Tibial artery (tissue), 4 donors: ENCODE data around the gene MED22.
"Not testable (repeated sequence)": the region's sequence is repeated elsewhere in the genome, so short reads cannot be mapped to it uniquely, and the experiment has no call there.

Experiments
- DNase-seq, 2 donors: peaks; one replicate each; pipeline ENCODE4 v3.0.0-alpha.2; 2019
- H3K27ac ChIP-seq, 2 donors: fragments of 200-600 bp; sonication (generic) in 1 of 2; 1 replicate in 1 of 2; 2 replicates in 1 of 2; pipeline ENCODE4 v1.5.1; 2018 to 2019; ENCODE audit warnings: mild to moderate bottlenecking in 1 of 2
- H3K27me3 ChIP-seq, 2 donors: fragments of 200-600 bp; sonication (generic) in 1 of 2; one replicate each; pipeline versions ENCODE4 v1.5.1 to v1.6.0; 2016 to 2019
- H3K36me3 ChIP-seq, 3 donors: fragments of 200-600 bp; sonication (generic) in 2 of 3; one replicate each; pipeline ENCODE4 v1.5.1; 2016 to 2019; ENCODE audit warnings: mild to moderate bottlenecking in 2 of 3
- H3K4me1 ChIP-seq, 4 donors: fragments of 200-600 bp; sonication (generic) in 2 of 4; 1 replicate in 3 of 4; 2 replicates in 1 of 4; pipeline ENCODE4 v1.5.1; 2016 to 2019
- H3K4me3 ChIP-seq, 2 donors: fragments of 200-600 bp; sonication (generic) in 1 of 2; 1 replicate in 1 of 2; 2 replicates in 1 of 2; pipeline ENCODE4 v1.5.1; 2018 to 2019; ENCODE audit warnings: mild to moderate bottlenecking in 2 of 2
- H3K9me3 ChIP-seq, 3 donors: fragments of 200-600 bp; sonication (generic) in 1 of 3; one replicate each; pipeline ENCODE4 v1.5.1; 2016 to 2019
- intact Hi-C: fragments of 100-400 bp; cut with DNase I; formaldehyde crosslinking; loops from one replicate; pipeline ENCODE4 v1.15.0; 2023; ENCODE audit warnings: low total_unique reads
- TF ChIP-seq, protein P1 (sequence below), 2 experiments: fragments of 200-600 bp in 1 of 2; fragments of 450-650 bp in 1 of 2; IDR thresholded peaks; one replicate each; pipeline ENCODE4 v1.5.1; 2017 to 2019; ENCODE audit warnings: antibody characterized with exemption in 2 of 2, mild to moderate bottlenecking in 1 of 2, moderate library complexity in 1 of 2

The MED22 gene

DNA sequence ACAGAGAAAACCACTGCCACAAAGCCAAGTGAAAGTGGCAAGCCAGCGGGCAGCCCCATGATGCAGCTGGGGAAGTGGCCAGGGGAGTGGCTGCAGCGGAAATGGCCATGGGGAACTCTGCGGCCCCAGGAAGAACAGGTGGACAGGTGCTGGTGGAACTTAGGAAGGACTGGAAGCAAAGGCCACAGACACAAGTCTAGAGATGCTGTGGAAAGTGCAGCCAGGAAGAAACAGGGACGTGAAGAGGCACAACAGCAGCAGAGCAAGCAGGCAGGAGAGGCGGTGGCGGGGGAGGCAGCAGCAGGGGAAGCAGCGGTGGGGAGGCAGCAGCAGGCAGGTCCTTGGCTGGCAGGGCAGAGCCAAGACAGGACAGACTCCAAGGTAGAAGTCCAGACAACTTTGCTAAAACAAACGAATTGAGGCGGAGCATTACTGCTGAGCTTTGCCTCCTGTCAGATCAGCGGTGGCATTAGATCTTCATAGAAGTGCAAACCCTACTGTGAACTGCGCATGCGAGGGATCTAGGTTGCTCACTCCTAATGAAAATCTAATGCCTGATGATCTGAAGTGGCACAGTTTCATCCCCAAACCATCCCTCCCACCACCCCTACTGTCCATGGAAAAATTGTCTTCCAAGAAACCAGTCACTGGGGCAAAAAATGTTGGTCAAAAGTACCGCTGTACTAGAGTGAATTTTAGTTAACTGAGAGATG lies 23.8 kb downstream of the MED22 start:
- Histone ChIP-seq H3K4me3 (no peak overlapping the region), H3K27me3 (no peaks in the 10 kb centered on the region), H3K9me3 (no peaks in the 10 kb centered on the region), H3K4me1 (no peaks in the 10 kb centered on the region), H3K36me3 (no peaks in the 10 kb centered on the region), H3K27ac (no peak overlapping the region)
- DNase-seq = peak in 1 of 2 donors; percentile 48
- TF ChIP-seq, protein P1, sequence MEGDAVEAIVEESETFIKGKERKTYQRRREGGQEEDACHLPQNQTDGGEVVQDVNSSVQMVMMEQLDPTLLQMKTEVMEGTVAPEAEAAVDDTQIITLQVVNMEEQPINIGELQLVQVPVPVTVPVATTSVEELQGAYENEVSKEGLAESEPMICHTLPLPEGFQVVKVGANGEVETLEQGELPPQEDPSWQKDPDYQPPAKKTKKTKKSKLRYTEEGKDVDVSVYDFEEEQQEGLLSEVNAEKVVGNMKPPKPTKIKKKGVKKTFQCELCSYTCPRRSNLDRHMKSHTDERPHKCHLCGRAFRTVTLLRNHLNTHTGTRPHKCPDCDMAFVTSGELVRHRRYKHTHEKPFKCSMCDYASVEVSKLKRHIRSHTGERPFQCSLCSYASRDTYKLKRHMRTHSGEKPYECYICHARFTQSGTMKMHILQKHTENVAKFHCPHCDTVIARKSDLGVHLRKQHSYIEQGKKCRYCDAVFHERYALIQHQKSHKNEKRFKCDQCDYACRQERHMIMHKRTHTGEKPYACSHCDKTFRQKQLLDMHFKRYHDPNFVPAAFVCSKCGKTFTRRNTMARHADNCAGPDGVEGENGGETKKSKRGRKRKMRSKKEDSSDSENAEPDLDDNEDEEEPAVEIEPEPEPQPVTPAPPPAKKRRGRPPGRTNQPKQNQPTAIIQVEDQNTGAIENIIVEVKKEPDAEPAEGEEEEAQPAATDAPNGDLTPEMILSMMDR (IDR thresholded peaks at IDR 0.05) = no peak
- intact Hi-C loops = loop anchor here (10.0 kb wide), 1 partner anchor 139 kb away; no protein-coding TSS in a partner anchor

DNA sequence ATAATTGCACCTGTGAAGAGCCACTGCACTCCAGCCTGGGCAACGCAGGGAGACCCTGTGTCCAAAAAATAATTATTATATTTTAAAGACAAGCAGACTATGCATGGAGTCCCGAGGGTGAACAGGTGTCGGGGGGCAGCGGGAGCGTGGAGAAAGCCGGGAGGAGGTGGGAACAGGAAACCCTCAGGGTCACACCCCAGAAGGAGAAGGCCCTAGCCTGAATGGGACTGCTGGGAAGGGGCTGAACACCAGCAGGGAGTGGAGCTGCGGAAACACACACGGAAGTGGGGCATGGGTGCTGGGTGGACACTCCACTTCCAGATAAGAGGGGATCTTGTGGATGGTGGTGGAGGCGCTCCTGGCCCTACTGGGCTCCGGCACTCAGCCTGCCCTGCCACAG lies 24.7 kb downstream of the MED22 start:
- Histone ChIP-seq H3K27me3 (no peaks in the 10 kb centered on the region), H3K9me3 (no peaks in the 10 kb centered on the region), H3K27ac (no peak overlapping the region), H3K36me3 (no peaks in the 10 kb centered on the region), H3K4me3 (no peak overlapping the region), H3K4me1 (no peaks in the 10 kb centered on the region)
- intact Hi-C loops = loop anchor here (10.0 kb wide), 1 partner anchor 138 kb away; no protein-coding TSS in a partner anchor
- DNase-seq = peak in 1 of 2 donors; percentile 39
- TF ChIP-seq, protein P1 (IDR thresholded peaks at IDR 0.05) = no peak

DNA sequence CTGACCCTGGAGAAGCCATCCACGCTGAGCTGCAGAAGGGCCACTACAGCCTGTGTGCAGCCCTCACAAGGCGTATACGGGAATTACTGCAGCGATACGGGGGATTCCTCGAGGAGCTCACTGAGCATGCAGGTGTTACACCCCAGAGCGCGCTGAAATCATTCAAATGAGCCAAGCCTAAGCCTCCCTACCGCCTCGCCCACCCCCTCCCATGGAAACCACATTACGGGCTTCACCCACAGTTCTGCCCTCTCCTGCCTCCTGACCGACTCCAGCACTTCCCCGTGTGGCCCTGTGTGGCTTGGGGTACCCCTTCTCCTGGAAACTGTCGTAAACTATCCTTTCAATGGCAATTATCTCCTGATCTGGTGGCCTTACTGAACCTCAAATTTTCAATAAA lies 25.2 kb downstream of the MED22 start:
- TF ChIP-seq, protein P1 (IDR thresholded peaks at IDR 0.05) = no peak
- Histone ChIP-seq H3K36me3 (no peaks in the 10 kb centered on the region), H3K4me1 (no peaks in the 10 kb centered on the region), H3K9me3 (no peaks in the 10 kb centered on the region), H3K27ac (no peak overlapping the region), H3K4me3 (no peak overlapping the region), H3K27me3 (no peaks in the 10 kb centered on the region)
- intact Hi-C loops = loop anchor here (10.0 kb wide), 1 partner anchor 138 kb away; no protein-coding TSS in a partner anchor
- peak in 1 of 2 donors; percentile 47 for DNase-seq

DNA sequence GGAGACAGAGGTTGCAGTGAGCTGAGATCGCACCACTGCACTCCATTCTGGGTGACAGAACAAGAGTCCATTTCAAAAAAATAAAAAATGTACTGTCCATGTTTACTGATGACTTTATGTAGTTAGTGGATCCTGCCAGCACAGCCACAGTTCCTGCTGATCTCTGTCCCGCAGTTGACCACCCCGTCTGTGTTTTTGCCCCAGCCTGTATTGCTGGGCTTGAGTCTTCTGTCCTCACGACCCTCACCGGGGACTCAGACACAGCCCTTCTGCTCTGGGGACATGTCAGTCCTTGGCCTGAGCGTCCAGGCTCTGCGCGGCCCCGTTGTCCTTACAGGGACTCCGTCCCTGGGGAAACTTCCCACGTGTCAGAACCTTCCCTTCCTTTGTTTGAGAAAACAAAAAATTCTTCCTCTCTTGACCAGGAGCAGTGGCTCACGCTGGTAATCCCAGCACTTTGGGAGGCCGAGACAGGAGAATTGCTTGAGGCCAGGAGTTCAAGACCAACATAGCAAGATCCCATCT lies 26.5 kb downstream of the MED22 start:
- Histone ChIP-seq H3K27ac (no peak overlapping the region), H3K9me3 (no peaks in the 10 kb centered on the region), H3K4me3 (no peak overlapping the region), H3K4me1 (no peaks in the 10 kb centered on the region), H3K27me3 (no peaks in the 10 kb centered on the region), H3K36me3 (no peaks in the 10 kb centered on the region)
- peak in 1 of 2 donors; percentile 28 for DNase-seq
- TF ChIP-seq, protein P1 (IDR thresholded peaks at IDR 0.05) = no peak
- intact Hi-C loops = loop anchor here (10.0 kb wide), 1 partner anchor 137 kb away; no protein-coding TSS in a partner anchor

DNA sequence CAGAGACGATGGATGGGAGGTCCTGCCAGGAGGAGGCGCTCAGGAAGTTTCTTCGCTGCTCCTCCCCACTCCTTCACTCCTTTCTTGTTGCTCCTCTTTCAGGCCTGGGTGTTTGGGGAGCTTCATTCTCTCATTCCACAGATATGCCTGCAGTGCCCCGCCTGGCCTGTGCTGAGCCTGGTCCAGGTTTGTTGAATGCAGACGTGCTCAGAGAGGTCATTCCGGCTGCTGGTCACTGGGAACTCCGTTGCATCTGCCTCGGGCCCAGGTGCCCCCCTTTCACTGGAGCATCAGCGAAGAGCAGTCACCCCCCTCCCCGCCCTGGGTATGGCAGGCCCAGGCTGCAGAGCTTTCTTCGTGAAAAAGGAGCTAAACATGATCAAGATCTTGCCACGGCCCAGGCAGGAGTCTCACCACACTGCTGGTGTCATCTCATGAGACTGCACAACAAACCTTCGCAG lies 27.5 kb downstream of the MED22 start:
- Histone ChIP-seq H3K9me3 (no peaks in the 10 kb centered on the region), H3K4me1 (no peaks in the 10 kb centered on the region), H3K27me3 (no peaks in the 10 kb centered on the region), H3K36me3 (no peaks in the 10 kb centered on the region), H3K4me3 (no peak overlapping the region), H3K27ac (no peak overlapping the region)
- no peak for DNase-seq
- TF ChIP-seq, protein P1 (IDR thresholded peaks at IDR 0.05) = no peak
- intact Hi-C loops = loop anchor here (10.0 kb wide), 1 partner anchor 136 kb away; no protein-coding TSS in a partner anchor

DNA sequence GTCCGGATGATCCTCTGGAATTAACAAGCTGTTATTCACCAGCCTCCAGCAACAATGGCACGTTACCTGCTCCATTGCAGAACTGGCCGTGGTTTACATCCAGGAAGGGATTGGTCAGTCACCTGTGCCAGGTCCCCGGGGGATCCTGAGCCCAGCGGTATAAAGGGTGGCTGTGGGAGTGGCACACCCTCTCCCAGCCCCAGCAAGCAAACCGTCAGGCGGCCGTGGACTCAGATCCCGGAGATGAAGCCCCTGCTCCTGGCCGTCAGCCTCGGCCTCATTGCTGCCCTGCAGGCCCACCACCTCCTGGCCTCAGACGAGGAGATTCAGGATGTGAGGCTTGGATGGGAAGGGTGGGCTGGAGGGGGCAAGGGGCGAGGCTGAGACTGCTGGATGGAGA lies 30.4 kb downstream of the MED22 start:
- H3K36me3 ChIP-seq, H3K4me3 ChIP-seq, H3K27ac ChIP-seq, H3K27me3 ChIP-seq, intact Hi-C loops, H3K9me3 ChIP-seq, H3K4me1 ChIP-seq: not testable (repeated sequence)
- peak in 1 of 2 donors; percentile 44 for DNase-seq
